ENCODE results near the gene DIP2C.

DIP2C gene

DNA sequence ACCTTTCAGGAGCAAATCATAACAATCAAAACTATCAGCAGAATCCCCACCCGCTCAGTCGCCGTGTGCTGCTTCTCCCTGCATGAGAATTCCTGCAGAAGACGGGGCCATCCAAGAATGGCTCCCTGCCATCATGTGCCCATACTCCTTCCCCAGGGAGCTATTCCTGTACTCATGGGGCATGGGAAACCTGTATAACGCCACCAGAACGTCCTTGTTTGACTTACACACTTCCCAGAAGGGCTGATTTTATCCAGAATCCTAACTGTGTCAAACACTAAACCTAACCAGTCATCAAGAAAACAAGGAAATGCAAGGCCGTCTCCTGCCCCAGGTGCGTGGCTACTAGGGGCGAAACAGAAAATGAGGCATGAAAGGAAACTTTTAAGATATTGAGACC is 16.0 kb downstream of the DIP2C start:
- H3K27ac Mint-ChIP-seq = no peak overlapping the region
- no peak overlapping the region for H3K4me3 Mint-ChIP-seq
- H3K36me3 Mint-ChIP-seq = no peaks in the 10 kb centered on the region
- no peak for DNase-seq (ENCODE audit: low spot score in 2 of 2)
- H3K4me1 Mint-ChIP-seq = peaks cover 12% of the 10 kb centered on the region
- no peak for ATAC-seq
- H3K9me3 Mint-ChIP-seq = no peaks in the 10 kb centered on the region

- Mint-ChIP-seq H3K4me1 (peaks cover 12% of the 10 kb centered on the region), H3K4me3 (no peak overlapping the region), H3K9me3 (no peaks in the 10 kb centered on the region), H3K27ac (no peak overlapping the region), H3K36me3 (no peaks in the 10 kb centered on the region)
- ATAC-seq (no peak), DNase-seq (ENCODE audit: low spot score in 2 of 2) (no peak)
Observed at GRCh38 chr10:672992-673391, 16.5 kb downstream of the DIP2C start.

DNA sequence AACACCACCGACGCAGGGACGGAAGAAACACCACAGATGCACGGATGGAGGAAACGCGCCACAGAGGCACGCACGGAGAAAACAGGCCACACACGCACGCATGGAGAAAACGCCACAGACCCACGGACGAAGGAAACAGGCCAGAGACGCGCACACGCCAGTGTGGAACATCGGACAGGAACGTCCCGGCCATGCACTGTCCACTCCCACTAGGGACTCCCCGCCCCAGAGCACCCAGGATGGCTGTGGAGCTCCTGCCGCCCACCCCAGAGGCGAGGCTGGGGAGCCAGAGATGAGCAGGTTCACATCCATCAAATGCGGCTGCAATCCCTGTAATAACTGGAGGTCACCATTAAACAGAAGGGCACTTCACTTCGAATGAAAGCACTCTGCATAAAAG is 17.3 kb downstream of the DIP2C start:
- no peak overlapping the region for H3K27ac Mint-ChIP-seq
- peaks cover 9% of the 10 kb centered on the region for H3K4me1 Mint-ChIP-seq
- no peak overlapping the region for H3K4me3 Mint-ChIP-seq
- no peak for DNase-seq (ENCODE audit: low spot score in 2 of 2)
- no peak for ATAC-seq
- no peaks in the 10 kb centered on the region for H3K36me3 Mint-ChIP-seq
- no peaks in the 10 kb centered on the region for H3K9me3 Mint-ChIP-seq

DNA sequence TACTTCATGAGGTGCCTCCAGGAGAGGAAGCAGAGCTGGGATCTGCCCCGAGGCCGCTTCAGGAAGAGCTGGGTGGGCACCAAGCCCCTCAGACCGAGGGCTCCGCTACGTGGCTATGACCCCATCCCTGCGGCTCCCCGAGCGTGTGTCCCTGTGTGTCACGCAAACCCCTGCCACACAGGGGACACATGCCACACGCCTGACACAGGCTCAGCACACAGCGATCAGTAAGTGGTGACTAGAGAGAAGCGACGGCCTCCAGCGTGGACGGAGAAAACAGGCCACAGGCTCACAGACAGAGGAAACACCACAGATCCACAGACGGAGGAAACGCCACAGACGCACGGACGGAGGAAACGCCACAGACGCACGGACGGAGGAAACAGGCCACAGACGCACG is 18.5 kb downstream of the DIP2C start:
- no peak for ATAC-seq
- DNase-seq (ENCODE audit: low spot score in 2 of 2) = no peak
- no peaks in the 10 kb centered on the region for H3K36me3 Mint-ChIP-seq
- no peak overlapping the region for H3K4me3 Mint-ChIP-seq
- H3K27ac Mint-ChIP-seq = no peak overlapping the region
- no peaks in the 10 kb centered on the region for H3K9me3 Mint-ChIP-seq
- peaks cover 3% of the 10 kb centered on the region for H3K4me1 Mint-ChIP-seq

DNA sequence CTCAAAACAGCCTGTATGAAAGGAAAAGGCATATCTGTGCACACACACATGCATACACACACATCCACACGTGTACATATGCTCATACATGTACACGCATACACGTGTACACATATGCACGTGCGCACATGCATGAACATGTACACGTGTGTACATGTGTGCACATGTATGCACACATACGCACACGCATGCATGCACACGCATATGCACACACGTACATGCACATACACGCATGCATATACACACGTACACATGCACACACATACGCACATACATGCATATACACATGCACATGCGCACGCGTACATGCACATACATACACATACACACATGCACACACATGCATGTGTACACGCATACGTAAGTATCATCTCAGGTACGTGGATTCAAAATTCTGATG is 19.4 kb downstream of the DIP2C start:
- Mint-ChIP-seq H3K4me1 (no peaks in the 10 kb centered on the region), H3K9me3 (no peaks in the 10 kb centered on the region), H3K4me3 (no peak overlapping the region), H3K36me3 (no peaks in the 10 kb centered on the region), H3K27ac (no peak overlapping the region)
- ATAC-seq (no peak), DNase-seq (ENCODE audit: low spot score in 2 of 2) (no peak)

DNA sequence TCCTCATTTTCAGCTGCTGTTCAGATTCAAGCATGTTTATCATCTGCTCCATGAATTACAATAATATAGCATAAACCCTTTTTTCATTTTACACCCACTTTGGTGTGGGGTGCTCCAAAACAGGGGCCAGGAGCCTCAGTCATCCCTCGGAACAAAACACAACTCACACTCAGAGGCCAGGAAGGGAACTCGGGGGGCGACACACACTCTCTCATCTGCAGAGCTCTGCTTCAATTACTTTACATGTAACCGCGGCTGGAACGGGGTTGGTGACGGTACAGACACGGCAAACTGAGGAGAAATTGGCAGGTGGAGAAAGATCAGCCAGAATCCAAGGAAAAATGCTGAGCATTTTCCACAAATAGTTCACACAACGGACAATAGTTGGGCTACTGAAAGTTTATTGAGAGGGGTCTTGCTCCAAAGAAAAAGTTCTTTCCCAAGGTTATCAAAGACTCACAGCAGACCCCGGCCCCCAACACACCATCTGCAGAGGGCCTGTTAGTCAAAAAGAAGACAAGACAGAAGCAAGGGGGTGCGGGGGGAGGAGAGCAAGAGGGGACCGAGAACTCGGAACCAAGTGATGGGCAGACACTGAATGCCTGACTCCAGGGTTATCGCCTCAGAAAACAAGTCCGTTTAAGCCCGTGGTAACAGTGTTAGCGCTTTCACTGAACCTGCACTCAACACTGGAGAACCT is 20.5 kb downstream of the DIP2C start:
- no peak for DNase-seq (ENCODE audit: low spot score in 2 of 2)
- no peak overlapping the region for H3K27ac Mint-ChIP-seq
- ATAC-seq = no peak
- H3K9me3 Mint-ChIP-seq = no peaks in the 10 kb centered on the region
- no peak overlapping the region for H3K4me3 Mint-ChIP-seq
- no peaks in the 10 kb centered on the region for H3K4me1 Mint-ChIP-seq
- H3K36me3 Mint-ChIP-seq = no peaks in the 10 kb centered on the region

- Mint-ChIP-seq H3K27ac (no peak overlapping the region), H3K4me3 (no peak overlapping the region), H3K36me3 (no peaks in the 10 kb centered on the region), H3K9me3 (no peaks in the 10 kb centered on the region), H3K4me1 (no peaks in the 10 kb centered on the region)
- DNase-seq (ENCODE audit: low spot score in 2 of 2) (no peak), ATAC-seq (no peak)
Observed at GRCh38 chr10:667602-668143, 21.8 kb downstream of the DIP2C start.

- no peaks in the 10 kb centered on the region for H3K36me3 Mint-ChIP-seq
- ATAC-seq = no peak
- DNase-seq (ENCODE audit: low spot score in 2 of 2) = no peak
- H3K9me3 Mint-ChIP-seq = no peaks in the 10 kb centered on the region
- peaks cover under 1% of the 10 kb centered on the region for H3K4me1 Mint-ChIP-seq
- H3K4me3 Mint-ChIP-seq = no peak overlapping the region
- no peak overlapping the region for H3K27ac Mint-ChIP-seq
Observed at GRCh38 chr10:667096-667495, 22.4 kb downstream of the DIP2C start.

DNA sequence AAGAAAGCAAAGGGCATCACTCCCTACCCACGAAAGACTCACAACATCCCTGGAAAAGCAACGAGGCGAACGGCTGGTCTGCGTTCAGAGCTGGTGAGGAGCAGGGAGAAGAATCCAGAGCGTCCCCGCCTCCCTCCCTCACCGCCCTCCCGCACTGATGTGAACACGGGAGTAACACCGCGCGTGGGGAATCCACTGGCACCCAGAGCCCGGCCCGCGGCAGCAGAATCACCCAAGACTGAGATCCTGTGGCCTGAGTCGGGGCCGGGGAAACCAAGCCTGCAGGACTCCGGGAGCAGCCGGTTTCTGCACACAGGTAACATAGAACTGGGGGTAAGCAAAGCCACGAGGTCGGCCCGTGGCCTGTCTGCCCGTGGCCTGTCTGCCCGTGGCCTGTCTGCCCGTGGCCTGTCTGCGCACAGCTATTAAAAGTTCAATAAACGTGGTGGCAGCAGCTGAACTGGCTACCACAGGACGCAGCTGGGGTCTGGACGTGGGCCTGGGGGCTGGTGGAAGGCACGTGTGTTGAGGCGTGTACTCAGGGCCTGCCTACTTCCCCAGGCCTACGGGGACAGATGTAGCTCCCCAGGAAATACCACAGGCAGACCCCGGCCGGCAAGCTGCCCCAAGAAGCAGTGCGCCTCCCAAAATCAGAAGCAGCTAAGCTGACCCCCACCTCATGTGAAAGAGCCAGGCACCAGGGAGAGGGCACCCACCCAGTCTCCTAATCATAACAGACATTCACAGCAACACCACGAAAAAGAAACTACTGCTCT is 23.0 kb downstream of the DIP2C start:
- ATAC-seq = no peak
- no peak overlapping the region for H3K4me3 Mint-ChIP-seq
- no peak for DNase-seq (ENCODE audit: low spot score in 2 of 2)
- H3K9me3 Mint-ChIP-seq = no peaks in the 10 kb centered on the region
- H3K36me3 Mint-ChIP-seq = no peaks in the 10 kb centered on the region
- peaks cover 7% of the 10 kb centered on the region for H3K4me1 Mint-ChIP-seq
- no peak overlapping the region for H3K27ac Mint-ChIP-seq

GRCh38 chr10:665579-666091 is 23.8 kb downstream of the DIP2C start:
- DNase-seq (ENCODE audit: low spot score in 2 of 2) (no peak), ATAC-seq (no peak)
- H3K36me3 Mint-ChIP-seq = no peaks in the 10 kb centered on the region
- no peak overlapping the region for H3K27ac Mint-ChIP-seq
- H3K9me3 Mint-ChIP-seq = no peaks in the 10 kb centered on the region
- peaks cover 7% of the 10 kb centered on the region for H3K4me1 Mint-ChIP-seq
- H3K4me3 Mint-ChIP-seq = no peak overlapping the region

GRCh38 chr10:664893-665292 is 24.6 kb downstream of the DIP2C start:
- Mint-ChIP-seq H3K27ac (no peak overlapping the region), H3K36me3 (no peaks in the 10 kb centered on the region), H3K9me3 (no peaks in the 10 kb centered on the region), H3K4me1 (peaks cover 7% of the 10 kb centered on the region), H3K4me3 (no peak overlapping the region)
- ATAC-seq (no peak), DNase-seq (ENCODE audit: low spot score in 2 of 2) (no peak)

DNA sequence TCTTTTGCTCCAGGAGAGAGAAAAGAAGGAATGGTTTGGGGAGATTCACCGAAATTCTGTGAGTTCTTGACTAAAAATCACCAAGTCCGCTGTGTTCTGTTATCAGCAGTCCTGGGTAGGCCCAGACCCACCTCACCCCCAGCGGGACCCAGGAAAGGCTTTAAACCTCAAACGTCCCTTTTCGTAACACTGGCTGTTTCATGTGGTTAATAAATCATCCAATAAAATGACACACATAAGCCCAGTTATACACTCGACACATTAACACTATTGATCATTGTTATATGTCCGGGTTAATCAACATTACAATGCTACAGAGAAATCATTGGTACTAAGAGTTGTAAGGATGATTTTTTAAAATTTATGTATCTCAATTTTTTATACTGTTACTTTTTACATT is 25.2 kb downstream of the DIP2C start:
- no peaks in the 10 kb centered on the region for H3K9me3 Mint-ChIP-seq
- H3K4me1 Mint-ChIP-seq = peaks cover 7% of the 10 kb centered on the region
- ATAC-seq (no peak), DNase-seq (ENCODE audit: low spot score in 2 of 2) (no peak)
- H3K27ac Mint-ChIP-seq = no peak overlapping the region
- no peak overlapping the region for H3K4me3 Mint-ChIP-seq
- no peaks in the 10 kb centered on the region for H3K36me3 Mint-ChIP-seq

DNA sequence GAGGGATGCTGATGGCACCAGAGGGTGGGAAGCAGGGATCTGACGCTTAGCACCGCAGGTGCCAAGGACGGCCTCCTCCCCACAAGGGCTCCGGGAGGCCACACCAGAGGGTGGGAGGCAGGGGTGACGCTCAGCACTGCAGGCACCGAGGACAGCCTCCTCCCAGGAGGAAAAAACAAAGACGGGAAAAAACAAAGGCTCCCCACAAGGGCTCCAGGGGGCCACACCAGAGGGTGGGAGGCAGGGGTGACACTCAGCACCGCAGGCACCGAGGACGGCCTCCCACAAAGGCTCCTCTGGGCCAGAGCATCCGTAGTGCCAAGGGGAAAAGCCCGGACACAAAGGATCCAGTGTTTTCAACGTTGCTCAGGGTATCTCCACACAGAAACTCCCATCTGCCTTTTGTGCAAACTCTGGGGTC is 25.6 kb downstream of the DIP2C start:
- ATAC-seq = no peak
- no peaks in the 10 kb centered on the region for H3K9me3 Mint-ChIP-seq

DNA sequence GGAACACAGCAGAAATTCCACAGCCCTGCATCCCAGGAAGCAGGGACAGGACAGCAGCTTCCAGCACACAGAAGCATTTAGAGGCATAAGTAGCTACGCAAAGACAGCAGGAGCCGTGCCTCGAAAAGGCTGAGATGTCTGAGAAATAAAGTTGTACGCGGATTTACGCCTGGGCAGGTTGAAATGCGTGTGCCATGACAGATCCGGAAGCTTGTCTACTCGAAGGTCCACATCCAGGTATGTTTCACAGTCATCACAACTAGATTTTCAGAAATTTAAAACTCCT is 26.1 kb downstream of the DIP2C start:
- ATAC-seq (no peak), DNase-seq (ENCODE audit: low spot score in 2 of 2) (no peak)
- H3K4me1 Mint-ChIP-seq = peaks cover 12% of the 10 kb centered on the region
- no peaks in the 10 kb centered on the region for H3K36me3 Mint-ChIP-seq
- H3K27ac Mint-ChIP-seq = no peak overlapping the region
- H3K9me3 Mint-ChIP-seq = no peaks in the 10 kb centered on the region
- H3K4me3 Mint-ChIP-seq = no peak overlapping the region

More for the DNA sequence above, 25.6 kb downstream of the DIP2C start:
- Mint-ChIP-seq H3K36me3 (no peaks in the 10 kb centered on the region), H3K4me1 (peaks cover 10% of the 10 kb centered on the region), H3K4me3 (no peak overlapping the region), H3K27ac (no peak overlapping the region)
- DNase-seq (ENCODE audit: low spot score in 2 of 2) = no peak

DNA sequence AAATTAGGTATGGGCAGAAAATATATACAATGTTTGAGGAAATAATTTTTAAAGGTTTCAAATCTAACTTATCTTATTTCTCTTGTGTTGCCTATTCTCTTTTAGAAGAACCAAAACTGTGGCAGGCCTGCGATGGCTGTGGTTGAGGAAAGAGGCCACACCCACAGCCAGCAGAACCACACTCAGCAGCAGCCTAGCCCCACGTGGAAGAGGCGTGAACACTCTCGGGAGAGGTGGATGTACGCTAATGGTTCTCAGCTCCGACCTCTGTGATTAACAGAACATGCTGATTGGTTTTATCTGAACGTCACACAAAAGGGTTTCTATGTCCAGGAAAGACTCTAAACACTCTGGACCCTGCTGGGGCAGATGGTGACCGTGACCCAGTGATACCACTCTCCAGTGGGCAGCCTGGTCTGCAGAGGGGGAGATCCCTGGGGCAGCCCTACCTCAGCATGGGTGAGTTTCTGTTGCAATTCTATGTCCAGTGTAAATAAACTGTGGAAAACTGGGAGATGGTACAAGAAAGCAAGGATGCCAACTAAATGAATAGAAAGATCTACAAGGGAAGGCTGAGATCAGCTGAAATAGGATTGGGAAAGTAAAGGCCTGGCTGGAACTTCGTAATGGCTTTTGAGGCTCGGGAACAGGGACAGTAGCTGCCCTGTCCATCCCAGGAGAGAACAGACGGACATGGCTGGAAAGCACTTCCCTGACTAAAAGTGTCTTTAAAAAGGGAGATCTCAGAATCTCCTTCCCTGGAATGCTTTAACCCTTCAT is 26.6 kb downstream of the DIP2C start:
- ATAC-seq (no peak), DNase-seq (ENCODE audit: low spot score in 2 of 2) (no peak)
- H3K36me3 Mint-ChIP-seq = no peaks in the 10 kb centered on the region
- H3K27ac Mint-ChIP-seq = no peak overlapping the region
- no peaks in the 10 kb centered on the region for H3K9me3 Mint-ChIP-seq
- H3K4me3 Mint-ChIP-seq = no peak overlapping the region
- H3K4me1 Mint-ChIP-seq = peaks cover 12% of the 10 kb centered on the region

All from stimulated activated effector memory CD8-positive, alpha-beta T cell treated with anti-CD3 and anti-CD28 coated beads, Interleukin-12 subunit alpha, Interleukin-12 subunit beta, amount 100 ng/mL, for 72 hours (primary cell).